T47D (cell line): ENCODE results near the gene PRELP.

Source experiments
- DNase-seq, 2 experiments: peaks; one replicate each; pipeline versions ENCODE4 v3.0.0 to v3.0.0-alpha.2; 2011 to 2012; ENCODE audit warnings: low read depth in 1 of 2, low spot score in 1 of 2
- JUND ChIP-seq: IDR thresholded peaks from 2 replicates; pipeline ENCODE4 v1.6.1; 2012; ENCODE audit warnings: low read depth
- in situ Hi-C: cut with HindIII; loops from 2 replicates; pipeline ENCODE4 v1.10.0; 2016; ENCODE audit warnings: low sequenced_read_pairs, low pct_unique_long_range_greater_than_20kb

PRELP gene

GRCh38 chr1:203492082-203492747 is 16.6 kb downstream of the PRELP start:
- no peak for DNase-seq

GRCh38 chr1:203492748-203493130 is 17.1 kb downstream of the PRELP start:
- in situ Hi-C loops, result no loop called here
- TF ChIP-seq JUND, result no peak
- no peak for DNase-seq

More at GRCh38 chr1:203492082-203492747, 16.6 kb downstream of the PRELP start:
- TF ChIP-seq JUND, result no peak
- in situ Hi-C loops, result no loop called here

GRCh38 chr1:203493901-203494300 is 18.3 kb downstream of the PRELP start, which contains the start of gene OPTC:
Gene OPTC (plus strand): TSS chr1:203494153. CDS start chr1:203496006, 1,853 bp downstream.
- DNase-seq, result no peak
- in situ Hi-C loops, result no loop called here
- TF ChIP-seq JUND, result no peak

DNA sequence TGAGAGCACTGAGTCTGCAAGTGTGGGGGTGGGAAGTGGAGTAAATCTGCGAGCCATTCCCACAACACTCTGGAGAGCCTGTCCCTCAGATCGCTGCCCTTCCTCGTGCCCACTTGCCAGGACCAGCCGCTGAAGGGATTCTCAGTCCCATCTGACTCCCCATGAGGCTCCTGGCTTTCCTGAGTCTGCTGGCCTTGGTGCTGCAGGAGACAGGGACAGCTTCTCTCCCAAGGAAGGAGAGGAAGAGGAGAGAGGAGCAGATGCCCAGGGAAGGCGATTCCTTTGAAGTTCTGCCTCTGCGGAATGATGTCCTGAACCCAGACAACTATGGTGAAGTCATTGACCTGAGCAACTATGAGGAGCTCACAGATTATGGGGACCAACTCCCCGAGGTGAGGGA is 20.2 kb downstream of the PRELP start:
- DNase-seq, result peak in 1 of 2 experiments; percentile 25
- TF ChIP-seq JUND, result no peak
- in situ Hi-C loops, result no loop called here

- no peak for TF ChIP-seq JUND
- DNase-seq, result no peak
- in situ Hi-C loops, result no loop called here
Measured at GRCh38 chr1:203497269-203497777, 21.7 kb downstream of the PRELP start.

GRCh38 chr1:203499643-203500278 is 24.2 kb downstream of the PRELP start:
- no peak for TF ChIP-seq JUND
- DNase-seq, result no peak
- in situ Hi-C loops, result no loop called here

- no peak for TF ChIP-seq JUND
- in situ Hi-C loops, result no loop called here
- DNase-seq, result no peak
Measured at GRCh38 chr1:203500279-203500678, 24.7 kb downstream of the PRELP start.

GRCh38 chr1:203503836-203504235 is 28.2 kb downstream of the PRELP start:
- no peak for TF ChIP-seq JUND
- in situ Hi-C loops, result no loop called here
- no peak for DNase-seq

DNA sequence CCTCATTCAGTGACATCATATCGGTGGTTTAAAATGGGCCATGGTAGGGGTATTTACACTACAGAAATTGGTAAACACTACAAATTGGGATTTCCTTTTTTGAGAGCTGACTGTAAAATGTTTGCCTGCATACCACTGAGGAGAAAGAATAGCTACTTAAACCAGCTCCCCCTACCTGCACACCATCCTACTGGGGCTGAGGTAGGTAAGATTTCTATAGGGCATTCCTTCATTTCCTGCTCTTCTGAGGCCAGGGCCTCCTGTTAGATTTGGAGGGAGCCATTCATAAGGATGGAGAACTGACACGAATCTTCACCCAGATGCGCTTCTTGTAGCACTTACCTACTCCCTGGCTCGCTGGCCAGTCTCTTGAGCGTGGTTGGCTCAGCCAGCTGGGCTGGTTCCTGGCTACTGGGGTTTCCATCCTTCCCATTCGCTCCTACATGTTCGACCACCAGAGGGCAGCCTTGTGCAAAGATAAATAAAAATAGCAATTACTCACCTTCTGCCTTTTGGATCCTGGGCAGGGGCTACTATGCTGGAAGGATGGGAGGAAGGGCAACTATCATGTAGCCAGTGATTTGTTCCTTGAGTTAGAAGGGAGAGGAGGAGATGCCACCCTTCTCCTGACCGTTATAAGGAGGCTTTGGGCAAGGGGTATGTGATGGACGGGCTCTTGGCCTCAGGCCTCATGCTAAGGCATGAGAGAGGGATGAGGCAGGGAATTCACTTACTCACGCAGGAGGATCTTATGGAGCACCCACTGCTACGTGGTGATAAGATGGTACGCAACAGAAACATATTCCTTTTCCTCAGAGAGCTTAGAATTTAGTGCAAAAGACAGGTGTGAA is 29.0 kb downstream of the PRELP start:
- peak; percentile 93 to 96 for DNase-seq
- in situ Hi-C loops, result no loop called here
- TF ChIP-seq JUND, result no peak

DNA sequence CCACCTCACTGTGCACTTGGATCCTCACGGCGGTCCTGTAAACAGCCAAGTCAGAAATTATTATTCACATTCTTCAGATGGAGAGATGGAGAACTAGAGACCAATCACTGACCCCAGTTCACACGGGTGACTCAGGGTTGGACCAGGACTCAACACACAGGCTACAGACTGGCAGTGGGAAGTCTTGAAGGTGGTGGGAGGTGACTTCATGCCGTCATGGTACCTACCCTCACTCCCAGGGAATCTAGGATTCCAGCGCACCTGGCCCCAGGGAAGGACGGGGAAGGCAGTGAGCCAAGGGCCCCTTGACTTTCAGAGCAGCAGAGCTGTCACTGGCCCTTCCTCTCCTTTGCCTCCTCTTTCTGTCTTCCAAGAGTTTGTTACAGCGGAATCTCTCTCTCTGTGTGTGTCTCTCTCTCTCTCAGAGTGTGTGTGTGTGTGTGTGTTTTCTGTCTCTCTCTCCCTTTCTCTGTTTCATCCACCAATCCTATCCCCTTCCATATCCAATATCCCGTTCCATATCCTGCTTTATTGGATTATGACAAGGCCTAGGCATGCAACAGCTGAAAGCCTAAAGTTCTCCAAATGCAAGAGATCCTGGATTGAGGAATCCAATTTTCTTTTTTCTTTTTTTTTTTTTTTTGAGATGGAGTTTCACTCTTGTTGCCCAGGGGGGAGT is 30.1 kb downstream of the PRELP start:
- in situ Hi-C loops, result no loop called here
- TF ChIP-seq JUND, result no peak
- no peak for DNase-seq

DNA sequence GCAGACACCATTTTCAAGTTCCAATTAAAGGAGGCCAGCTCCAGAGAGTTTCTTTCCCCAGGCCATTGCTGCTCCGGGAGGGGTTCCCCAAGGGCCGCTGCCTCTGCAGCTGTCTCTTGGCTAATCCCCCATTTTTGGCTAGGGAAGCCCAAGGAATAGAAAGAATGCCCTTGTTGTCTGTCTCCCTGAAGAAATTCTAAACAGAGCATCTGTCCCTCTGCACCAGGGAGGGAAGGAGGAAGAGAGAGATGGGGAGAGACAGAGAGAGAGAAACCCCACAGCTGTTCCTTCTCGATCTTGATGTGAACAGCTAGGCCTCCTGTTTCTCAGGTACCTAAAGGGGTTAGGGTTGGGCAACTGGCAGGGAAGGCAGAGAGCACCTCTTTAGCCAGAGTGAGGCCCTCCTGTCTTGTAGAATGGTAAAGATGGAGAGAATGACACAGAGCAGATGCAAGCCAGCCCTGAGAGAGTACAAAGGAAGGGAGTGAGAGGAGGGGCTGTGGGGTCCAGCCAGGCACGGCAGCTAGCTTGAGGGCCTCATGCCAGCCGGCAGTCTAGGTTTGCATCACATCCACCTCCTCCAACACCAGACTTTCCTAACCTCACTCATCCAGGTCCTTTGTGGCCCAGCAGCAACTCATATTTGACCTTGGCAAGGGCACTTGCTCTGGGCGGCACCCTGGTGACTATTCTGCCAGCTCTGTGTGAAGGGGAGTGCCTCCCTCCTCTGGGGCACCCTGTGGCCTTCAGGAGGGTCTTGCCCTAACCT is 31.4 kb downstream of the PRELP start:
- TF ChIP-seq JUND, result no peak
- in situ Hi-C loops, result no loop called here
- no peak for DNase-seq
